ENCODE data around the gene TCERG1L.

The TCERG1L gene

GRCh38 chr10:131311661-131312477 lies at the start of gene TCERG1L:
TSS of gene TCERG1L (minus strand) at chr10:131311721. CDS start at chr10:131311635, 86 bp downstream.
- POLR2A ChIA-PET: no interaction called here
- no peak within 1 kb of the TSS for H3K4me3 ChIP-seq (ENCODE audit: low read depth, low read length)
- no peak for TF ChIP-seq CTCF (IDR thresholded peaks at IDR 0.05; ENCODE audit: insufficient read depth, low read length, missing control alignments)
- CTCF ChIA-PET: no interaction called here
- DNase-seq (ENCODE audit: low read depth, low spot score): no peak

GRCh38 chr10:131358741-131359442 lies 47.4 kb upstream of the TCERG1L start:
- no peak for TF ChIP-seq CTCF (IDR thresholded peaks at IDR 0.05; ENCODE audit: insufficient read depth, low read length, missing control alignments)
- DNase-seq (ENCODE audit: low read depth, low spot score): no peak
- no peak overlapping the region for H3K4me3 ChIP-seq (ENCODE audit: low read depth, low read length)
- ChIA-PET POLR2A (no interaction called here), CTCF (no interaction called here)

- DNase-seq (ENCODE audit: low read depth, low spot score): no peak
- CTCF ChIA-PET: no interaction called here
- POLR2A ChIA-PET: no interaction called here
- no peak for TF ChIP-seq CTCF (IDR thresholded peaks at IDR 0.05; ENCODE audit: insufficient read depth, low read length, missing control alignments)
- H3K4me3 ChIP-seq (ENCODE audit: low read depth, low read length): no peak overlapping the region
These were observed 44.9 kb upstream of the TCERG1L start for GRCh38 chr10:131356442-131356841.

- no peak for TF ChIP-seq CTCF (IDR thresholded peaks at IDR 0.05; ENCODE audit: insufficient read depth, low read length, missing control alignments)
- no peak overlapping the region for H3K4me3 ChIP-seq (ENCODE audit: low read depth, low read length)
- ChIA-PET POLR2A (no interaction called here), CTCF (no interaction called here)
- DNase-seq (ENCODE audit: low read depth, low spot score): no peak
These were observed 44.4 kb upstream of the TCERG1L start for GRCh38 chr10:131355881-131356280.

- H3K4me3 ChIP-seq (ENCODE audit: low read depth, low read length): no peak overlapping the region
- POLR2A ChIA-PET: no interaction called here
- no peak for TF ChIP-seq CTCF (IDR thresholded peaks at IDR 0.05; ENCODE audit: insufficient read depth, low read length, missing control alignments)
- CTCF ChIA-PET: no interaction called here
- DNase-seq (ENCODE audit: low read depth, low spot score): no peak
These were observed 43.5 kb upstream of the TCERG1L start for GRCh38 chr10:131355056-131355455.

GRCh38 chr10:131354380-131354779 lies 42.9 kb upstream of the TCERG1L start:
- ChIA-PET POLR2A (no interaction called here), CTCF (no interaction called here)
- H3K4me3 ChIP-seq (ENCODE audit: low read depth, low read length): no peak overlapping the region
- DNase-seq (ENCODE audit: low read depth, low spot score): no peak
- no peak for TF ChIP-seq CTCF (IDR thresholded peaks at IDR 0.05; ENCODE audit: insufficient read depth, low read length, missing control alignments)

Measured in AG04449 (cell line).